Breast epithelium (tissue), 3 donors: ENCODE results near the gene VLDLR.

Source experiments
- CTCF ChIP-seq, 3 donors: fragments of 450-650 bp; IDR thresholded peaks; one replicate each; pipeline ENCODE4 v1.5.1; 2016 to 2017; ENCODE audit warnings: antibody characterized with exemption in 3 of 3, mild to moderate bottlenecking in 3 of 3, moderate library complexity in 3 of 3
- POLR2A ChIP-seq: fragments of 450-650 bp; IDR thresholded peaks from one replicate; pipeline ENCODE4 v1.6.1; 2016; ENCODE audit warnings: antibody characterized with exemption, mild to moderate bottlenecking, moderate library complexity
- POLR2AphosphoS5 ChIP-seq, 3 donors: sonication (generic); formaldehyde crosslinking; IDR thresholded peaks; one replicate each; pipeline ENCODE4 v1.6.1; 2017; ENCODE audit warnings: antibody characterized with exemption in 3 of 3

GRCh38 chr9:2691212-2691611 is 69.6 kb downstream of the VLDLR start:
- TF ChIP-seq CTCF (IDR thresholded peaks at IDR 0.05) (no peak), POLR2A (no peak), POLR2AphosphoS5 (IDR thresholded peaks at IDR 0.05) (no peak)
